Measurements from ENCODE around the gene WDR33.

The WDR33 gene

GRCh38 chr2:127652786-127653357, 158.1 kb downstream of the WDR33 start:
- DNase-seq: no peak

- DNase-seq: no peak
Measured at GRCh38 chr2:127651971-127652550, 158.9 kb downstream of the WDR33 start.

- DNase-seq: no peak
Measured at GRCh38 chr2:127651381-127651809, 159.6 kb downstream of the WDR33 start.
